GM12873 (cell line): ENCODE results near the gene KANK3.

ENCODE experiments used
- TF ChIP-seq, protein P1 (sequence below): IDR thresholded peaks from 2 replicates; pipeline ENCODE4 v1.5.1; 2012; ENCODE audit warnings: low read depth, mild to moderate bottlenecking, moderate library complexity, low read length, control low read depth; ENCODE audit not compliant: insufficient read depth; ENCODE audit errors: missing control alignments

The KANK3 gene

GRCh38 chr19:8342684-8343482 is at the start of gene KANK3:
TSS of gene KANK3 (minus strand) at chr19:8343262. CDS start at chr19:8337828, 5,434 bp downstream.
- TF ChIP-seq, protein P1, sequence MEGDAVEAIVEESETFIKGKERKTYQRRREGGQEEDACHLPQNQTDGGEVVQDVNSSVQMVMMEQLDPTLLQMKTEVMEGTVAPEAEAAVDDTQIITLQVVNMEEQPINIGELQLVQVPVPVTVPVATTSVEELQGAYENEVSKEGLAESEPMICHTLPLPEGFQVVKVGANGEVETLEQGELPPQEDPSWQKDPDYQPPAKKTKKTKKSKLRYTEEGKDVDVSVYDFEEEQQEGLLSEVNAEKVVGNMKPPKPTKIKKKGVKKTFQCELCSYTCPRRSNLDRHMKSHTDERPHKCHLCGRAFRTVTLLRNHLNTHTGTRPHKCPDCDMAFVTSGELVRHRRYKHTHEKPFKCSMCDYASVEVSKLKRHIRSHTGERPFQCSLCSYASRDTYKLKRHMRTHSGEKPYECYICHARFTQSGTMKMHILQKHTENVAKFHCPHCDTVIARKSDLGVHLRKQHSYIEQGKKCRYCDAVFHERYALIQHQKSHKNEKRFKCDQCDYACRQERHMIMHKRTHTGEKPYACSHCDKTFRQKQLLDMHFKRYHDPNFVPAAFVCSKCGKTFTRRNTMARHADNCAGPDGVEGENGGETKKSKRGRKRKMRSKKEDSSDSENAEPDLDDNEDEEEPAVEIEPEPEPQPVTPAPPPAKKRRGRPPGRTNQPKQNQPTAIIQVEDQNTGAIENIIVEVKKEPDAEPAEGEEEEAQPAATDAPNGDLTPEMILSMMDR: no peak

- TF ChIP-seq, protein P1: no peak
These were observed 49.0 kb upstream of the KANK3 start for GRCh38 chr19:8392017-8392591.

GRCh38 chr19:8391198-8392016 is 48.3 kb upstream of the KANK3 start:
- TF ChIP-seq, protein P1: no peak

DNA sequence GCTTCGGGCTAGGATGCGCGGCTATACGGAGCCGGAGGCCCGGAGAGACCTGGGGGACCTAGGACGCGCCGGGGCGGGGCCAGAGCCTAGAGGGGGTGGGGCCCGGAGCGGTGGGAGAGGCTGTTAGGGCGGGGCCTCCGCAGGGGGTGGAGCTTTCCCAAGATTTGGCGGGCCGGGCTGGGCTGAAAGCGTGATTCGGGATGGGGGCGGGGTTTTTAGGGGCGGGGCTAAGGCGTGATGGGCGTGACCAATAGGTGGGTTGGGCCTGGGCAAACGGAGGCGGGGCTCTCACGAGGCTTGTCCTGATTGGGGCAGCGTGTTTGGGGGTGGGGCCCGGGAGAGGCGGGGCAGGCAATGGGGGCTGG is 47.5 kb upstream of the KANK3 start:
- TF ChIP-seq, protein P1: no peak

GRCh38 chr19:8389891-8390616 is 47.0 kb upstream of the KANK3 start, which contains the start of gene RAB11B:
TSS of gene RAB11B (plus strand) at chr19:8390360. CDS start at chr19:8390417, 57 bp downstream.
- TF ChIP-seq, protein P1: no peak

DNA sequence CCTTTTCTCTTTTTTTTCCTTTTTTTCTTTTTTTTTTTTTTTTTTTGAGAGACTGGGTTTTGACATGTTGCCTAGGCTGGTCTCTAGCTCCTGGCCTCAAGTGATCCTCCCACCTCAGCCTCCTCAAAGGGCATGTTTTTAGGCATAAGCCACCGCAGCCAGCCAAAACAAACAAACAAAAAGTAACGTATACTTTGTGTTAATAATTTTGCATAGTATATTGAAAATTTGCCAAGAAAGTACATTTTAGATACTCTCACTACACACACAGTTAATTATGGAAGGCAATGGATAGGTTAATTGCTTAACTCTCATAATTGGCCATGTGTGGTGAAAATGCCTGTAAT is 45.5 kb upstream of the KANK3 start:
- TF ChIP-seq, protein P1: no peak
